ENCODE measurements around the gene ITM2C. TPM values are rescaled to one million over a fixed set of nuclear protein-coding genes. Genes with fewer than 3 reads are reported as not detected.

The ITM2C gene
- total and polyA plus RNA-seq, 7 experiments from 2014 or later: 7.4 to 37.4 (median 25.3) TPM

DNA sequence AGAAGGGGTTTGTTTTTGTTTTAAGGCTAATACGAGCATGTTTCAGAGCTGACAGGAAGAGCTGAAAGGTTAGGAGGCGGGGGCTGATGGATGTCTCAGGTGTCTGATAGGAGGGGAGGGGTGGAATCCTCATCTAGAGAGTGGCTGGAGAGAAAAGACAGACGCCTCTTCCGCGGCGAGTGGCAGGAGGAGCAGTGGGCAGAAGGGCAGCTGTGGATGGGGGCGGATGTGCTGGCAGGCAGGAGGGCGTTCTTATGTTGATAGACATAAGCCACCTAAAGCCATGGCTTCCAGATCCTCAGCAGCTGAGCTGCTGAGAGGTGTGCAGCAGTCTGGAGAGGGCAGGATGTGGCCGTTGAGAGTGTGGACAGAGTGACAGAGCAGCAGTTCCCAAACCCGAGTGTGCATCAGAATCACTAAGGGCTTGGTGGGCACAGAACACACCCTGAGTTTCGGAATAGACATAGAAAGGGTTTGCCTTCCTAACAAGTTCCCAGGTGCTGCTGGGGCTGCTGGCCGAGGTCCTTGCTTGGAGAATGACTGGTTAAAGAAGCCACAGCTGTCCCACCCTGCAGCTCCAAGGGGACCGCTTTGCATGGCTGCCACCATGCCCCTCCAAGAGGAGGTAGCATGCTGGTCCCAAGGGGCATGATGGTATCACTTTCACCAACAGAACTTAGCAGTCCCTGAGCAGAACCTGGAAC lies 3.0 kb upstream of the ITM2C start:
- peak overlapping the region in 8 of 10 donors; percentile 2 to 74 (median 12) for H3K4me3 Mint-ChIP-seq
- ChIA-PET CTCF (interaction anchor here (1.1 to 1.5 kb wide), 2 partner anchors 13 to 126 kb away, joined by 3 to 11 read pairs; no protein-coding TSS in a partner anchor), POLR2A (interaction anchor here (0.6 to 0.7 kb wide), 2 partner anchors 8 to 56 kb away, joined by 4 read pairs; no protein-coding TSS in a partner anchor)
- peaks cover 19 to 36% (median 35%) of the 10 kb centered on the region in 7 donors for H3K4me1 Mint-ChIP-seq
- H3K36me3 ChIP-seq (ENCODE audit: control insufficient read depth in 2 of 3, insufficient read depth in 3 of 3, low read length in 3 of 3): peaks cover 0 to 4% (median 0%) of the 10 kb centered on the region in 3 experiments
- H3K27me3 Mint-ChIP-seq: peaks cover 5 to 76% (median 15%) of the 10 kb centered on the region in 5 donors
- H3K9me3 ChIP-seq (ENCODE audit: control insufficient read depth in 2 of 3, low read length in 3 of 3): no peaks in the 10 kb centered on the region
- ATAC-seq: no peak
- no peaks in the 10 kb centered on the region for H3K27me3 ChIP-seq (ENCODE audit: control insufficient read depth in 2 of 2, insufficient read depth in 2 of 2, low read length in 2 of 2)
- peak overlapping the region in 7 of 9 donors; percentile 33 to 76 (median 58) for H3K27ac Mint-ChIP-seq
- no peak for DNase-seq
- peaks cover 18 to 22% of the 10 kb centered on the region in 2 donors for H3K4me1 ChIP-seq (ENCODE audit: control insufficient read depth in 2 of 2, insufficient read depth in 2 of 2, low read length in 2 of 2)
- no peak overlapping the region for H3K27ac ChIP-seq (ENCODE audit: low read depth, low read length)
- intact Hi-C loops (cut with micrococcal nuclease): no loop called here
- H3K36me3 Mint-ChIP-seq: no peaks in the 10 kb centered on the region
- no peaks in the 10 kb centered on the region for H3K9me3 Mint-ChIP-seq
- H3K4me3 ChIP-seq (ENCODE audit: low read length): no peak overlapping the region

DNA sequence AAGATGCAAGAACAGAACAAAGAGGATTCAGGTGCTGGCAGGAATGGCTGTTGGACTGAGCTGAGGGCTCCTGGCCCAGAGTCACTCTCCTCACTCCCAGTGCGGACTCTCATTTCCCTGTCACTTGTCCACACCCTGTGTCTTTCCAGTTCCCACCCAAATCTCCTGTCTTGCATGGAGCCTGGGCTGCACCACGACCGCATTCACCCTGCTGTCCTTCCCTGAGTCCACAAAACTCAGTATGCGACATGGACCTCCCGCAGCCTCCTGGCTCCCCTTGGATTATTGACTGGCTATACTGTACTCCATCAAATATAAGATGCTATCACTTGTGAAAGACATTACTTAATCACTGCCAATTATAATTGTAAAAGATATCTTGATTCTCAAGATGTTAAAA lies 2.5 kb upstream of the ITM2C start:
- intact Hi-C loops (cut with micrococcal nuclease): no loop called here
- no peaks in the 10 kb centered on the region for H3K27me3 ChIP-seq (ENCODE audit: control insufficient read depth in 2 of 2, insufficient read depth in 2 of 2, low read length in 2 of 2)
- Mint-ChIP-seq H3K4me1 (peaks cover 24 to 42% (median 41%) of the 10 kb centered on the region in 7 donors), H3K36me3 (no peaks in the 10 kb centered on the region), H3K9me3 (no peaks in the 10 kb centered on the region), H3K4me3 (peak overlapping the region in 4 of 10 donors; percentile 10 to 98 (median 68)), H3K27me3 (peaks cover 5 to 77% (median 10%) of the 10 kb centered on the region in 5 donors), H3K27ac (peak overlapping the region in 3 of 9 donors; percentile 20 to 56 (median 34))
- H3K36me3 ChIP-seq (ENCODE audit: control insufficient read depth in 2 of 3, insufficient read depth in 3 of 3, low read length in 3 of 3): peaks cover 0 to 4% (median 0%) of the 10 kb centered on the region in 3 experiments
- H3K4me3 ChIP-seq (ENCODE audit: low read length): no peak overlapping the region
- ChIA-PET CTCF (interaction anchor here (1.1 to 1.5 kb wide), 2 partner anchors 14 to 125 kb away, joined by 3 to 11 read pairs; no protein-coding TSS in a partner anchor), POLR2A (interaction anchor here (0.7 kb wide), 1 partner anchor 9 kb away, joined by 4 read pairs; no protein-coding TSS in a partner anchor)
- no peak for DNase-seq
- H3K4me1 ChIP-seq (ENCODE audit: control insufficient read depth in 2 of 2, insufficient read depth in 2 of 2, low read length in 2 of 2): peaks cover 24 to 27% of the 10 kb centered on the region in 2 donors
- H3K9me3 ChIP-seq (ENCODE audit: control insufficient read depth in 2 of 3, low read length in 3 of 3): no peaks in the 10 kb centered on the region
- H3K27ac ChIP-seq (ENCODE audit: low read depth, low read length): no peak overlapping the region
- no peak for ATAC-seq

- Mint-ChIP-seq H3K27ac (peak overlapping the region in 2 of 9 donors; percentile 20 to 81), H3K27me3 (peaks cover 2 to 72% (median 5%) of the 10 kb centered on the region in 5 donors), H3K36me3 (no peaks in the 10 kb centered on the region), H3K4me1 (peaks cover 24 to 43% (median 41%) of the 10 kb centered on the region in 7 donors), H3K9me3 (no peaks in the 10 kb centered on the region), H3K4me3 (peak overlapping the region in 9 of 10 donors; percentile 9 to 98 (median 89))
- Histone ChIP-seq H3K4me3 (ENCODE audit: low read length) (no peak overlapping the region), H3K4me1 (ENCODE audit: control insufficient read depth in 2 of 2, insufficient read depth in 2 of 2, low read length in 2 of 2) (peaks cover 24 to 27% of the 10 kb centered on the region in 2 donors), H3K9me3 (ENCODE audit: control insufficient read depth in 2 of 3, low read length in 3 of 3) (no peaks in the 10 kb centered on the region), H3K36me3 (ENCODE audit: control insufficient read depth in 2 of 3, insufficient read depth in 3 of 3, low read length in 3 of 3) (peaks cover 0 to 4% (median 0%) of the 10 kb centered on the region in 3 experiments), H3K27ac (ENCODE audit: low read depth, low read length) (no peak overlapping the region), H3K27me3 (ENCODE audit: control insufficient read depth in 2 of 2, insufficient read depth in 2 of 2, low read length in 2 of 2) (no peaks in the 10 kb centered on the region)
- intact Hi-C loops (cut with micrococcal nuclease): no loop called here
- ATAC-seq (no peak), DNase-seq (no peak)
- POLR2A ChIA-PET: interaction anchor here (0.6 kb wide), 1 partner anchor 16 kb away, joined by 3 read pairs; no protein-coding TSS in a partner anchor
- CTCF ChIA-PET: interaction anchor here (0.7 kb wide), 1 partner anchor 125 kb away, joined by 3 read pairs; no protein-coding TSS in a partner anchor
Measured at GRCh38 chr2:230863031-230863430, 1.7 kb upstream of the ITM2C start.

GRCh38 chr2:230863442-230864121 lies 1.2 kb upstream of the ITM2C start:
- Mint-ChIP-seq H3K27me3 (peaks cover 0 to 70% (median 5%) of the 10 kb centered on the region in 5 donors), H3K4me1 (peaks cover 24 to 45% (median 41%) of the 10 kb centered on the region in 7 donors), H3K4me3 (peak overlapping the region; percentile 59 to 98 (median 93)), H3K27ac (peak overlapping the region in 6 of 9 donors; percentile 35 to 90 (median 59)), H3K36me3 (no peaks in the 10 kb centered on the region), H3K9me3 (no peaks in the 10 kb centered on the region)
- intact Hi-C loops (cut with micrococcal nuclease): loop anchor here in 1 of 2 donors (1.0 to 2.0 kb wide), 6 partner anchors 15 to 193 kb away; partner anchors contain the start of gene PSMD1
- ATAC-seq (no peak), DNase-seq (no peak)
- ChIA-PET POLR2A (interaction anchor here (0.6 kb wide), 1 partner anchor 16 kb away, joined by 3 read pairs; no protein-coding TSS in a partner anchor), CTCF (interaction anchor here (0.7 kb wide), 1 partner anchor 124 kb away, joined by 3 read pairs; no protein-coding TSS in a partner anchor)
- Histone ChIP-seq H3K27ac (ENCODE audit: low read depth, low read length) (no peak overlapping the region), H3K27me3 (ENCODE audit: control insufficient read depth in 2 of 2, insufficient read depth in 2 of 2, low read length in 2 of 2) (no peaks in the 10 kb centered on the region), H3K36me3 (ENCODE audit: control insufficient read depth in 2 of 3, insufficient read depth in 3 of 3, low read length in 3 of 3) (peaks cover 0 to 4% (median 0%) of the 10 kb centered on the region in 3 experiments), H3K4me3 (ENCODE audit: low read length) (peak overlapping the region; percentile 65), H3K9me3 (ENCODE audit: control insufficient read depth in 2 of 3, low read length in 3 of 3) (no peaks in the 10 kb centered on the region), H3K4me1 (ENCODE audit: control insufficient read depth in 2 of 2, insufficient read depth in 2 of 2, low read length in 2 of 2) (peaks cover 24 to 27% of the 10 kb centered on the region in 2 donors)

DNA sequence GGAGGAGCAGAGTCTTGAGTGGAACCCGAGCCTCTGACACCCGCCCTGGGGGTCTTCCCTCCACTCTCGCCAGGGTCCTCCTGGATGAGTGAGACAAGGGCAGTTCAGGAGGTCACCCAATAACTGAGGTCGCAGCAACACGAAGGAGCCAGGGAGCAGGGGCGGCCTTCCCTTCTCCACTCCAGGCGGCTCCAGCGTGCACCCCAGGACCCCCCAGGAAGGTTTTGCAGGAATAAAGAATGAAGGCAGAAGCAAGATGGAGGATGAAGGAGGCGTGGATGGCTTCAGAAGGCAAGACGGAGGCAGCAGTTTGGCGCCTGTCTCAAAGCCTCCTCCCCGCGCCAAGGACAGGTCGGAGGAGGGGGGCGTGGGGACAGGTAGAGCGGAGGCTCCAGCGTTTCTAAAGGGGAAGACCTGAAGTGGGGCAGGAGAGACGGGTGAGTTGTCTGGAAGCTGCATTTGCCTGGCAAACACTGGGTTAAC lies 579 bp upstream of the ITM2C start:
- intact Hi-C loops (cut with micrococcal nuclease): loop anchor here in 1 of 2 donors (1.0 to 2.0 kb wide), 6 partner anchors 16 to 193 kb away; partner anchors contain the start of gene PSMD1
- peaks cover 24 to 50% (median 46%) of the 10 kb centered on the region in 7 donors for H3K4me1 Mint-ChIP-seq
- Histone ChIP-seq H3K4me3 (ENCODE audit: low read length) (peak overlapping the region; percentile 65), H3K36me3 (ENCODE audit: control insufficient read depth in 2 of 3, insufficient read depth in 3 of 3, low read length in 3 of 3) (peaks cover 0 to 4% (median 0%) of the 10 kb centered on the region in 3 experiments), H3K9me3 (ENCODE audit: control insufficient read depth in 2 of 3, low read length in 3 of 3) (no peaks in the 10 kb centered on the region), H3K27ac (ENCODE audit: low read depth, low read length) (peak overlapping the region; percentile 8), H3K4me1 (ENCODE audit: control insufficient read depth in 2 of 2, insufficient read depth in 2 of 2, low read length in 2 of 2) (peaks cover 24 to 27% of the 10 kb centered on the region in 2 donors), H3K27me3 (ENCODE audit: control insufficient read depth in 2 of 2, insufficient read depth in 2 of 2, low read length in 2 of 2) (no peaks in the 10 kb centered on the region)
- ChIA-PET CTCF (interaction anchor here (0.9 to 1.0 kb wide), 3 partner anchors 9 to 40 kb away, joined by 3 to 9 read pairs (median 3); no protein-coding TSS in a partner anchor), POLR2A (no interaction called here)
- ATAC-seq (no peak), DNase-seq (no peak)
- H3K27ac Mint-ChIP-seq: peak overlapping the region; percentile 28 to 92 (median 81)
- H3K27me3 Mint-ChIP-seq: peaks cover 0 to 69% (median 5%) of the 10 kb centered on the region in 5 donors
- H3K4me3 Mint-ChIP-seq: peak overlapping the region; percentile 77 to 98 (median 94)
- no peaks in the 10 kb centered on the region for H3K36me3 Mint-ChIP-seq
- H3K9me3 Mint-ChIP-seq: no peaks in the 10 kb centered on the region

All from naive thymus-derived CD4-positive, alpha-beta T cell (primary cell).